ENCODE measurements around the gene FOXP1.

The FOXP1 gene

GRCh38 chr3:71054312-71054711 is 529.2 kb downstream of the FOXP1 start:
- H3K9me3 ChIP-seq (ENCODE audit: control insufficient read depth, low read length) = no peaks in the 10 kb centered on the region
- no peak overlapping the region for H3K27ac ChIP-seq (ENCODE audit: insufficient read depth, low read depth, low read length, poor library complexity, severe bottlenecking)
- no peaks in the 10 kb centered on the region for H3K27me3 ChIP-seq (ENCODE audit: control insufficient read depth, insufficient read depth, low read length, poor library complexity, severe bottlenecking)
- no peaks in the 10 kb centered on the region for H3K36me3 ChIP-seq (ENCODE audit: control insufficient read depth, insufficient read depth, low read length)
- WGBS, 2 experiments = 90 to 96% methylated on average over 4 to 5 of the region's 5 CpGs
- H3K4me3 ChIP-seq (ENCODE audit: insufficient read depth, low read depth, low read length) = no peak overlapping the region
- peaks cover 17% of the 10 kb centered on the region for H3K4me1 ChIP-seq (ENCODE audit: control insufficient read depth, insufficient read depth, low read length)

- H3K4me1 ChIP-seq (ENCODE audit: control insufficient read depth, insufficient read depth, low read length) = peaks cover 25% of the 10 kb centered on the region
- no peaks in the 10 kb centered on the region for H3K27me3 ChIP-seq (ENCODE audit: control insufficient read depth, insufficient read depth, low read length, poor library complexity, severe bottlenecking)
- H3K36me3 ChIP-seq (ENCODE audit: control insufficient read depth, insufficient read depth, low read length) = no peaks in the 10 kb centered on the region
- 88 to 89% methylated on average over 4 of the region's 4 CpGs for WGBS, 2 experiments
- no peaks in the 10 kb centered on the region for H3K9me3 ChIP-seq (ENCODE audit: control insufficient read depth, low read length)
- no peak overlapping the region for H3K4me3 ChIP-seq (ENCODE audit: insufficient read depth, low read depth, low read length)
- H3K27ac ChIP-seq (ENCODE audit: insufficient read depth, low read depth, low read length, poor library complexity, severe bottlenecking) = no peak overlapping the region
These were observed 530.0 kb downstream of the FOXP1 start for GRCh38 chr3:71053495-71053894.

- no peak overlapping the region for H3K27ac ChIP-seq (ENCODE audit: insufficient read depth, low read depth, low read length, poor library complexity, severe bottlenecking)
- no peaks in the 10 kb centered on the region for H3K27me3 ChIP-seq (ENCODE audit: control insufficient read depth, insufficient read depth, low read length, poor library complexity, severe bottlenecking)
- H3K4me3 ChIP-seq (ENCODE audit: insufficient read depth, low read depth, low read length) = no peak overlapping the region
- no peaks in the 10 kb centered on the region for H3K36me3 ChIP-seq (ENCODE audit: control insufficient read depth, insufficient read depth, low read length)
- H3K9me3 ChIP-seq (ENCODE audit: control insufficient read depth, low read length) = no peaks in the 10 kb centered on the region
- H3K4me1 ChIP-seq (ENCODE audit: control insufficient read depth, insufficient read depth, low read length) = peaks cover 31% of the 10 kb centered on the region
- 89% methylated on average over 5 of the region's 5 CpGs for WGBS, 2 experiments
These were observed 530.8 kb downstream of the FOXP1 start for GRCh38 chr3:71052716-71053115.

- Histone ChIP-seq H3K9me3 (ENCODE audit: control insufficient read depth, low read length) (no peaks in the 10 kb centered on the region), H3K27me3 (ENCODE audit: control insufficient read depth, insufficient read depth, low read length, poor library complexity, severe bottlenecking) (no peaks in the 10 kb centered on the region), H3K36me3 (ENCODE audit: control insufficient read depth, insufficient read depth, low read length) (no peaks in the 10 kb centered on the region), H3K27ac (ENCODE audit: insufficient read depth, low read depth, low read length, poor library complexity, severe bottlenecking) (no peak overlapping the region), H3K4me1 (ENCODE audit: control insufficient read depth, insufficient read depth, low read length) (peaks cover 38% of the 10 kb centered on the region), H3K4me3 (ENCODE audit: insufficient read depth, low read depth, low read length) (no peak overlapping the region)
- 95% methylated on average over 7 of the region's 7 CpGs for WGBS, 2 experiments
These were observed 531.4 kb downstream of the FOXP1 start for GRCh38 chr3:71051893-71052687.

GRCh38 chr3:71051259-71051595 is 532.3 kb downstream of the FOXP1 start:
- Histone ChIP-seq H3K27me3 (ENCODE audit: control insufficient read depth, insufficient read depth, low read length, poor library complexity, severe bottlenecking) (no peaks in the 10 kb centered on the region), H3K36me3 (ENCODE audit: control insufficient read depth, insufficient read depth, low read length) (no peaks in the 10 kb centered on the region), H3K9me3 (ENCODE audit: control insufficient read depth, low read length) (no peaks in the 10 kb centered on the region), H3K4me3 (ENCODE audit: insufficient read depth, low read depth, low read length) (no peak overlapping the region), H3K27ac (ENCODE audit: insufficient read depth, low read depth, low read length, poor library complexity, severe bottlenecking) (no peak overlapping the region), H3K4me1 (ENCODE audit: control insufficient read depth, insufficient read depth, low read length) (peaks cover 44% of the 10 kb centered on the region)
- 47 to 57% methylated on average over 5 of the region's 5 CpGs for WGBS, 2 experiments

GRCh38 chr3:71050538-71051258 is 532.8 kb downstream of the FOXP1 start:
- Histone ChIP-seq H3K27ac (ENCODE audit: insufficient read depth, low read depth, low read length, poor library complexity, severe bottlenecking) (peak overlapping the region; percentile 68), H3K4me1 (ENCODE audit: control insufficient read depth, insufficient read depth, low read length) (peaks cover 44% of the 10 kb centered on the region), H3K27me3 (ENCODE audit: control insufficient read depth, insufficient read depth, low read length, poor library complexity, severe bottlenecking) (no peaks in the 10 kb centered on the region), H3K9me3 (ENCODE audit: control insufficient read depth, low read length) (no peaks in the 10 kb centered on the region), H3K36me3 (ENCODE audit: control insufficient read depth, insufficient read depth, low read length) (peaks cover 3% of the 10 kb centered on the region), H3K4me3 (ENCODE audit: insufficient read depth, low read depth, low read length) (no peak overlapping the region)
- WGBS, 2 experiments = 49 to 55% methylated on average over 6 of the region's 6 CpGs

GRCh38 chr3:71050166-71050537 is 533.4 kb downstream of the FOXP1 start:
- Histone ChIP-seq H3K4me1 (ENCODE audit: control insufficient read depth, insufficient read depth, low read length) (peaks cover 44% of the 10 kb centered on the region), H3K27me3 (ENCODE audit: control insufficient read depth, insufficient read depth, low read length, poor library complexity, severe bottlenecking) (no peaks in the 10 kb centered on the region), H3K27ac (ENCODE audit: insufficient read depth, low read depth, low read length, poor library complexity, severe bottlenecking) (peak overlapping the region; percentile 68), H3K4me3 (ENCODE audit: insufficient read depth, low read depth, low read length) (no peak overlapping the region), H3K9me3 (ENCODE audit: control insufficient read depth, low read length) (no peaks in the 10 kb centered on the region), H3K36me3 (ENCODE audit: control insufficient read depth, insufficient read depth, low read length) (peaks cover 5% of the 10 kb centered on the region)
- WGBS, 2 experiments = 0 to 6% methylated on average over 2 of the region's 2 CpGs

- H3K4me3 ChIP-seq (ENCODE audit: insufficient read depth, low read depth, low read length) = no peak overlapping the region
- no peaks in the 10 kb centered on the region for H3K27me3 ChIP-seq (ENCODE audit: control insufficient read depth, insufficient read depth, low read length, poor library complexity, severe bottlenecking)
- WGBS, 2 experiments = 32 to 35% methylated on average over 12 of the region's 12 CpGs
- H3K4me1 ChIP-seq (ENCODE audit: control insufficient read depth, insufficient read depth, low read length) = peaks cover 44% of the 10 kb centered on the region
- H3K27ac ChIP-seq (ENCODE audit: insufficient read depth, low read depth, low read length, poor library complexity, severe bottlenecking) = no peak overlapping the region
- no peaks in the 10 kb centered on the region for H3K9me3 ChIP-seq (ENCODE audit: control insufficient read depth, low read length)
- H3K36me3 ChIP-seq (ENCODE audit: control insufficient read depth, insufficient read depth, low read length) = peaks cover 5% of the 10 kb centered on the region
These were observed 534.6 kb downstream of the FOXP1 start for GRCh38 chr3:71048948-71049347.

- H3K27me3 ChIP-seq (ENCODE audit: control insufficient read depth, insufficient read depth, low read length, poor library complexity, severe bottlenecking) = no peaks in the 10 kb centered on the region
- no peak overlapping the region for H3K4me3 ChIP-seq (ENCODE audit: insufficient read depth, low read depth, low read length)
- peaks cover 44% of the 10 kb centered on the region for H3K4me1 ChIP-seq (ENCODE audit: control insufficient read depth, insufficient read depth, low read length)
- H3K9me3 ChIP-seq (ENCODE audit: control insufficient read depth, low read length) = no peaks in the 10 kb centered on the region
- H3K36me3 ChIP-seq (ENCODE audit: control insufficient read depth, insufficient read depth, low read length) = peaks cover 5% of the 10 kb centered on the region
- WGBS, 2 experiments = 56 to 67% methylated on average over 6 to 8 of the region's 8 CpGs
- no peak overlapping the region for H3K27ac ChIP-seq (ENCODE audit: insufficient read depth, low read depth, low read length, poor library complexity, severe bottlenecking)
These were observed 535.7 kb downstream of the FOXP1 start for GRCh38 chr3:71047616-71048531.

GRCh38 chr3:71046791-71047190 is 536.7 kb downstream of the FOXP1 start:
- Histone ChIP-seq H3K27ac (ENCODE audit: insufficient read depth, low read depth, low read length, poor library complexity, severe bottlenecking) (no peak overlapping the region), H3K4me3 (ENCODE audit: insufficient read depth, low read depth, low read length) (no peak overlapping the region), H3K4me1 (ENCODE audit: control insufficient read depth, insufficient read depth, low read length) (peaks cover 44% of the 10 kb centered on the region), H3K36me3 (ENCODE audit: control insufficient read depth, insufficient read depth, low read length) (peaks cover 5% of the 10 kb centered on the region), H3K27me3 (ENCODE audit: control insufficient read depth, insufficient read depth, low read length, poor library complexity, severe bottlenecking) (no peaks in the 10 kb centered on the region), H3K9me3 (ENCODE audit: control insufficient read depth, low read length) (no peaks in the 10 kb centered on the region)
- WGBS, 2 experiments = 19 to 22% methylated on average over 3 of the region's 3 CpGs

Data from ectodermal cell (in vitro differentiated cells).